Mammary epithelial cell (primary cell): ENCODE results near the gene ST6GALNAC1.

Experiments
- EZH2 ChIP-seq: IDR thresholded peaks from 2 replicates; pipeline ENCODE4 v1.6.1; 2012; ENCODE audit warnings: low read length, inconsistent platforms, borderline replicate concordance
- TF ChIP-seq, protein P1 (sequence below), 2 donors: IDR thresholded peaks in 1 of 2; conservative IDR thresholded peaks in 1 of 2; 2 replicates each; pipeline ENCODE4 v1.5.1; 2011 to 2012; ENCODE audit warnings: inconsistent platforms in 2 of 2, low read length in 2 of 2, mild to moderate bottlenecking in 2 of 2, control low read depth in 1 of 2, low read depth in 1 of 2; ENCODE audit not compliant: insufficient read depth in 1 of 2; ENCODE audit errors: extremely low read depth in 1 of 2

DNA sequence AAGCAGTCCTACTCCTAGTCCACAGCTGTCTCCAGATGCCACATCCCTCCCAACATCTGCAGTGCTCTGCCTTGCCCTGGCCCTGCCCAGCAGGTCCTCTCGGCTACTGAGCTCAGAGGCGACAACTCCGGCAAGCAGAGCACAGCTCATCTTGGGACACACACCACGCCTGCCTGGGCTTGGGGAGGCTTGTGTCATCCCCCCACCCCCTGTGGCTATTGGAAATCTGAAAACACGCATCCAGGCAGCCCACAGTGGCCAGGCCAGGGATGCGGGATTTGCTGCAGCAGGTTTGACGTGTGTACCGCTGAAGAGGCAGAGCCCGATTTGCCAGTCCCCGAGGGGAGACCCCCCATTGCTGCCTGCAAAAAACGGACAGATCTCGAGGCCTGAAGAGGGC, 41.8 kb upstream of the ST6GALNAC1 start:
- TF ChIP-seq, protein P1, sequence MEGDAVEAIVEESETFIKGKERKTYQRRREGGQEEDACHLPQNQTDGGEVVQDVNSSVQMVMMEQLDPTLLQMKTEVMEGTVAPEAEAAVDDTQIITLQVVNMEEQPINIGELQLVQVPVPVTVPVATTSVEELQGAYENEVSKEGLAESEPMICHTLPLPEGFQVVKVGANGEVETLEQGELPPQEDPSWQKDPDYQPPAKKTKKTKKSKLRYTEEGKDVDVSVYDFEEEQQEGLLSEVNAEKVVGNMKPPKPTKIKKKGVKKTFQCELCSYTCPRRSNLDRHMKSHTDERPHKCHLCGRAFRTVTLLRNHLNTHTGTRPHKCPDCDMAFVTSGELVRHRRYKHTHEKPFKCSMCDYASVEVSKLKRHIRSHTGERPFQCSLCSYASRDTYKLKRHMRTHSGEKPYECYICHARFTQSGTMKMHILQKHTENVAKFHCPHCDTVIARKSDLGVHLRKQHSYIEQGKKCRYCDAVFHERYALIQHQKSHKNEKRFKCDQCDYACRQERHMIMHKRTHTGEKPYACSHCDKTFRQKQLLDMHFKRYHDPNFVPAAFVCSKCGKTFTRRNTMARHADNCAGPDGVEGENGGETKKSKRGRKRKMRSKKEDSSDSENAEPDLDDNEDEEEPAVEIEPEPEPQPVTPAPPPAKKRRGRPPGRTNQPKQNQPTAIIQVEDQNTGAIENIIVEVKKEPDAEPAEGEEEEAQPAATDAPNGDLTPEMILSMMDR (conservative IDR thresholded peaks at IDR 0.05 in 1 of 2, IDR thresholded peaks at IDR 0.05 in 1 of 2; ENCODE audit: extremely low read depth in 1 of 2, insufficient read depth in 1 of 2, low read depth in 1 of 2, low read length in 2 of 2), result no peak
- TF ChIP-seq EZH2, result no peak
